ENCODE data around the gene PSMG4. TPM values are rescaled to one million over a fixed set of nuclear protein-coding genes. Genes with fewer than 3 reads are reported as not detected.

PSMG4 gene
- total RNA-seq, 1 experiment from 2014 or later, result 20.9 TPM

DNA sequence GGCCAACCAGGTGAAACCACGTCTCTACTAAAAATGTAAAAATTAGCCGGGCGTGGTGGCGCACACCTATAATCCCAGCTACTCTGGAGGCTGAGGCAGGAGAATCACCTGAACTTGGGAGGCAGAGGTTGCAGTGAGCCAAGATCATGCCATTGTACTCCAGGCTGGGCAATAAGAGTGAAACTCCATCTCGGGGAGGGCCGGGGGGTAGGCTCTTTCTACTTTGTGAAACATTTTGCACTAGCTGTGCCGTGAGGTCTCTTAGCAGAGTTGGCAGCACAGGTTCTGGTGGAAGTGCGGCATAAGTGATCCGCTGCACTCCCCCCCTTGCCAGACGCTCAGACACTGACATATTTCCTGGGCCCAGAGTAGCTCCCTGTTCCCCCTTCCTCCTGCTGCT, 24.5 kb downstream of the PSMG4 start:
- H3K36me3 Mint-ChIP-seq (ENCODE audit: insufficient read depth, unreplicated experiment), result peaks cover 53% of the 10 kb centered on the region
- no peak overlapping the region for H3K4me3 Mint-ChIP-seq (ENCODE audit: unreplicated experiment)
- no peaks in the 10 kb centered on the region for H3K4me1 ChIP-seq
- TF ChIP-seq, protein P1, sequence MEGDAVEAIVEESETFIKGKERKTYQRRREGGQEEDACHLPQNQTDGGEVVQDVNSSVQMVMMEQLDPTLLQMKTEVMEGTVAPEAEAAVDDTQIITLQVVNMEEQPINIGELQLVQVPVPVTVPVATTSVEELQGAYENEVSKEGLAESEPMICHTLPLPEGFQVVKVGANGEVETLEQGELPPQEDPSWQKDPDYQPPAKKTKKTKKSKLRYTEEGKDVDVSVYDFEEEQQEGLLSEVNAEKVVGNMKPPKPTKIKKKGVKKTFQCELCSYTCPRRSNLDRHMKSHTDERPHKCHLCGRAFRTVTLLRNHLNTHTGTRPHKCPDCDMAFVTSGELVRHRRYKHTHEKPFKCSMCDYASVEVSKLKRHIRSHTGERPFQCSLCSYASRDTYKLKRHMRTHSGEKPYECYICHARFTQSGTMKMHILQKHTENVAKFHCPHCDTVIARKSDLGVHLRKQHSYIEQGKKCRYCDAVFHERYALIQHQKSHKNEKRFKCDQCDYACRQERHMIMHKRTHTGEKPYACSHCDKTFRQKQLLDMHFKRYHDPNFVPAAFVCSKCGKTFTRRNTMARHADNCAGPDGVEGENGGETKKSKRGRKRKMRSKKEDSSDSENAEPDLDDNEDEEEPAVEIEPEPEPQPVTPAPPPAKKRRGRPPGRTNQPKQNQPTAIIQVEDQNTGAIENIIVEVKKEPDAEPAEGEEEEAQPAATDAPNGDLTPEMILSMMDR (IDR thresholded peaks at IDR 0.05; ENCODE audit: insufficient read depth in 1 of 2, low read depth in 1 of 2, low read length in 1 of 2, severe bottlenecking in 1 of 2, unreplicated experiment in 1 of 2), result no peak
- intact Hi-C loops (cut with micrococcal nuclease; ENCODE audit: unreplicated experiment), result no loop called here
- H3K9me3 ChIP-seq, result no peaks in the 10 kb centered on the region
- ChIA-PET POLR2A (no interaction called here), CTCF (no interaction called here)
- no peaks in the 10 kb centered on the region for H3K4me1 Mint-ChIP-seq (ENCODE audit: low read depth, unreplicated experiment)
- no peak overlapping the region for H3K4me3 ChIP-seq (ENCODE audit: low read depth, low read length)
- no peak for DNase-seq
- no peaks in the 10 kb centered on the region; the same call in 1 of the 2 replicates for H3K36me3 ChIP-seq (ENCODE audit: control insufficient read depth, insufficient read depth, low read length)
- no peaks in the 10 kb centered on the region for H3K9me3 Mint-ChIP-seq (ENCODE audit: unreplicated experiment)
- no peaks in the 10 kb centered on the region for H3K27me3 Mint-ChIP-seq (ENCODE audit: insufficient read depth, unreplicated experiment)
- H3K27ac Mint-ChIP-seq (ENCODE audit: unreplicated experiment), result peak overlapping the region; percentile 3
- BruUV-seq (replicated peaks), result no TSS peak
- H3K27me3 ChIP-seq (replicated peaks; ENCODE audit: control insufficient read depth, insufficient read depth, low read length), result no peaks in the 10 kb centered on the region

DNA sequence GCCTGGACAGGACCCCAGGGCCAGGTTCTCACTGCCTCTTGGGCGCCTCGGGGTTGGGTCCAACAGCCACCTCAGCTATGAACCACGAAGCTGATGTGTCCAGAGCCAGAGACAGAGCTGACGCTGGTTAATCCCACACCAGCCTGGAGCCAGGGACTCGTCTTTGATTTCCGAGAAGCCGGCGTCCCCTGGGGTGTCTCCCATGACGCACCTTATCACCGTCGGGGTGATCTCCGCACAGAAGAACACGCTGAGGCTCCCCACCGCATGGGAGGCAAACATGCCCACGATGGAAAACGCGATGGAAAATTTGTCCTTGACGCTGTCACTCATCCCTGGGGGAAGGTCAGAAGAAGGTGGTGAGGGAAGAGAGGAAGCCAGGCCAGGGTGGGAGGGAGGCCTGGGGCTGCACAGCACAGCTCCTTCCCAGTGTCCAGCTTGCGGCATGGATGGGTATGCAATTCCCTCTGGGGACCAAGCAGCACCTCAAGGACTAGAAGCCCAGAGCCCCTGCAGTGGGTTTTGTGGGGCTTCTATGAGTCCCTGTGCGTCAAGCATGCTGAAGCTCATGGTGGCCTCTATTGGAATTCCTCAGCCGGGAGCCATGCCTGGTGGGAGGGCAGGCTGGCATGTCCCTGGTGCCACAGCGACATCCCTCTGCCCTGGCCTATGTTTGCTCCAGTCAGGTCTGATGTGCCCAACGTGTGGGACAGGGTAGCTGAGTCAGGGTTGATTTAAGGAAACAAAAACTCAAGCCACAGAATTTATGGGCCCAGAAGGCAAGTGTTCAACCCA, 25.1 kb downstream of the PSMG4 start:
- Mint-ChIP-seq H3K4me1 (ENCODE audit: low read depth, unreplicated experiment) (no peaks in the 10 kb centered on the region), H3K36me3 (ENCODE audit: insufficient read depth, unreplicated experiment) (peaks cover 55% of the 10 kb centered on the region), H3K27me3 (ENCODE audit: insufficient read depth, unreplicated experiment) (no peaks in the 10 kb centered on the region), H3K27ac (ENCODE audit: unreplicated experiment) (peak overlapping the region; percentile 3), H3K9me3 (ENCODE audit: unreplicated experiment) (no peaks in the 10 kb centered on the region), H3K4me3 (ENCODE audit: unreplicated experiment) (no peak overlapping the region)
- TF ChIP-seq, protein P1 (IDR thresholded peaks at IDR 0.05; ENCODE audit: insufficient read depth in 1 of 2, low read depth in 1 of 2, low read length in 1 of 2, severe bottlenecking in 1 of 2, unreplicated experiment in 1 of 2), result no peak
- no TSS peak for BruUV-seq (replicated peaks)
- Histone ChIP-seq H3K4me1 (no peaks in the 10 kb centered on the region), H3K9me3 (no peaks in the 10 kb centered on the region), H3K27me3 (replicated peaks; ENCODE audit: control insufficient read depth, insufficient read depth, low read length) (no peaks in the 10 kb centered on the region), H3K4me3 (ENCODE audit: low read depth, low read length) (no peak overlapping the region), H3K36me3 (ENCODE audit: control insufficient read depth, insufficient read depth, low read length) (no peaks in the 10 kb centered on the region; the same call in 1 of the 2 replicates)
- no peak for DNase-seq
- intact Hi-C loops (cut with micrococcal nuclease; ENCODE audit: unreplicated experiment), result no loop called here
- POLR2A ChIA-PET, result no interaction called here
- CTCF ChIA-PET, result no interaction called here

DNA sequence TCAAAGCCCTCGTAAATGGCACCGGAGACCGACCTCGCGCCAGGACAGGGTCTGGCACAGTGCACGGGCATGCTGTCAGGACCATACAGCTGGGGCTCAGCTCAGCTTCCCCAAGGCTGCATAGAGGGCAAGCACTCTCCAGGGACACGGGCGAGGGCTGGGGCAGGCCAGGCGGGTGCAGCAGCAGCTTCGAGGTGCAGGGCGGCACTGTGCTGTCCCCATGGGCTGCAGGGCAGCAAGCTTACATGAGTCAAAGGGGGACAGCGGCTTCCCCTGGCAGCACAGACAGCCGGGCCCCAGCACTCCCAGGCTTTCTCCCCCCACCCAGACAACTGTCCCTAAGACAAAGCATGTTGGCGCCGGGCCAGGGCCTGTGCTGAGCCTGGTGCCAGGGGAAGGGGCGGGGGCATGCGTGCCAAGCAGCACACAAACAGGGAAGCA, 25.7 kb downstream of the PSMG4 start:
- Histone ChIP-seq H3K36me3 (ENCODE audit: control insufficient read depth, insufficient read depth, low read length) (no peaks in the 10 kb centered on the region; the same call in 1 of the 2 replicates), H3K27me3 (replicated peaks; ENCODE audit: control insufficient read depth, insufficient read depth, low read length) (no peaks in the 10 kb centered on the region), H3K4me1 (no peaks in the 10 kb centered on the region), H3K4me3 (ENCODE audit: low read depth, low read length) (no peak overlapping the region), H3K9me3 (no peaks in the 10 kb centered on the region)
- no peaks in the 10 kb centered on the region for H3K9me3 Mint-ChIP-seq (ENCODE audit: unreplicated experiment)
- no peak overlapping the region for H3K4me3 Mint-ChIP-seq (ENCODE audit: unreplicated experiment)
- BruUV-seq (replicated peaks), result no TSS peak
- ChIA-PET CTCF (no interaction called here), POLR2A (no interaction called here)
- intact Hi-C loops (cut with micrococcal nuclease; ENCODE audit: unreplicated experiment), result no loop called here
- H3K27me3 Mint-ChIP-seq (ENCODE audit: insufficient read depth, unreplicated experiment), result no peaks in the 10 kb centered on the region
- H3K27ac Mint-ChIP-seq (ENCODE audit: unreplicated experiment), result no peak overlapping the region
- H3K36me3 Mint-ChIP-seq (ENCODE audit: insufficient read depth, unreplicated experiment), result peaks cover 59% of the 10 kb centered on the region
- no peaks in the 10 kb centered on the region for H3K4me1 Mint-ChIP-seq (ENCODE audit: low read depth, unreplicated experiment)
- DNase-seq, result no peak
- TF ChIP-seq, protein P1 (IDR thresholded peaks at IDR 0.05; ENCODE audit: insufficient read depth in 1 of 2, low read depth in 1 of 2, low read length in 1 of 2, severe bottlenecking in 1 of 2, unreplicated experiment in 1 of 2), result no peak
